Spinal cord (tissue), 10 donors: Measurements from ENCODE around the gene FBXL7. TPM values are rescaled to one million over a fixed set of nuclear protein-coding genes. Genes with fewer than 3 reads are reported as not detected.

Source experiments
- DNase-seq, 6 donors: peaks; one replicate each; pipeline versions ENCODE4 v3.0.0 to v3.0.0-alpha.2; 2013 to 2015; ENCODE audit warnings: low spot score in 6 of 6, low read depth in 4 of 6
- H3K27ac ChIP-seq: one replicate; pipeline ENCODE4 v1.5.1; 2013; ENCODE audit warnings: low read depth, low read length, control low read depth
- H3K27me3 ChIP-seq: one replicate; pipeline ENCODE4 v1.6.1; 2013; ENCODE audit warnings: low read length; ENCODE audit not compliant: control insufficient read depth, insufficient read depth
- H3K36me3 ChIP-seq: one replicate; pipeline ENCODE4 v1.6.1; 2013; ENCODE audit warnings: low read length; ENCODE audit not compliant: control insufficient read depth, insufficient read depth
- H3K4me1 ChIP-seq: one replicate; pipeline ENCODE4 v1.6.1; 2013; ENCODE audit warnings: low read length; ENCODE audit not compliant: control insufficient read depth, insufficient read depth
- H3K4me3 ChIP-seq: one replicate; pipeline ENCODE4 v1.5.1; 2013; ENCODE audit warnings: low read depth, low read length, control low read depth
- H3K9me3 ChIP-seq: one replicate; pipeline ENCODE4 v1.6.1; 2013; ENCODE audit warnings: low read length; ENCODE audit not compliant: control insufficient read depth, insufficient read depth
- WGBS: methylation state at CpG from one replicate; pipeline ENCODE4 v1.1.5; 2013; ENCODE audit warnings: missing lambda C conversion rate; ENCODE audit not compliant: insufficient coverage; 5-methylcytosine and 5-hydroxymethylcytosine counted together
- polyA plus RNA-seq, 2 donors: library from polyadenylated mRNA; unstranded; fragments of 120-200 nt; gene quantifications; one replicate each; pipeline ENCODE4 v1.2.1, GENCODE V29; 2013; ENCODE audit not compliant: insufficient read length in 2 of 2
- total RNA-seq, 2 donors: library from RNA; depleted of rRNA in 1 of 2; stranded (reverse); fragments of 120-200 nt in 1 of 2; fragments of >200 nt in 1 of 2; gene quantifications; one replicate each; pipeline versions ENCODE4 v1.2.3 to v1.2.4, GENCODE V29; 2013 to 2014
- donor health status: healthy.

Gene FBXL7
- total and polyA plus RNA-seq, 4 donors, result 6.9 to 29.8 (median 24.8) TPM

- 100% methylated on average over 1 of the region's 2 CpGs for WGBS
- peaks cover 9% of the 10 kb centered on the region for H3K4me1 ChIP-seq
- no peak overlapping the region for H3K4me3 ChIP-seq
- H3K9me3 ChIP-seq, result no peaks in the 10 kb centered on the region
- DNase-seq, result no peak
- H3K27ac ChIP-seq, result no peak overlapping the region
- H3K36me3 ChIP-seq, result no peaks in the 10 kb centered on the region
- no peaks in the 10 kb centered on the region for H3K27me3 ChIP-seq
Observed at GRCh38 chr5:15611008-15611407, 111.0 kb downstream of the FBXL7 start.

DNA sequence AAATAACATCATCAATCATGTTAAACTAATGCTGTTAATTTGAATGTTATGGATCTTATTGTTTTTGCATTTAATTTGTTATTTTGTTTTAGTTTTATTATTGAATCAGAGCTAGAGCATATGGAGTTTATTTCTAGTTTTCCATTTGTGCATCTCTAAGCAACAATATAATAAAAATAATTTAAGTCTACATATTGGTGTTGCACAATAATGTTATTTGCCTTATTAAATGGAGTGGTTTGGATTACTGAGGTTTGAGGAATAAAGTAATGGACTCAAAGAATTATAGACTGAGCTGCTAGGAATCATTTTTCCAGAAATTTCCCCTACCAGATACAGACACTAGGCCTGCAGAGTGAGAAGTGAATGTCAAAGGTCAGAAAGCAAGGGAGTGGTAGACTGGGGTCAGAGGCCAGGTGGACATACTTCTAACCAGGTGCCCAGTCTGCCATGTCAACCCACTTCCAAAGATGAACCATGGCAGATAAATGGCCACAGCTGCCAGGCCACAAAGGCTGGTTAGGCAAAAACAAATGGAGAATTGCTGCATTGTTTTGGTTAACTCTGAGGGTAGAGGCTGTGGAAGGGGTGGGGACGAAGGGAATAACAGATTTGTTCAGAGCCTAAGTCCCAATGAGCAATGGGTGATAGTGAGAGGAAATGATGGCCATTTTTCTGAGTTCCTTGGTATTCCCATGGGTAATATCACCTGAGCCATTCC, 113.1 kb downstream of the FBXL7 start:
- 71% methylated on average over 1 of the region's 1 CpG for WGBS
- H3K27me3 ChIP-seq, result no peaks in the 10 kb centered on the region
- no peaks in the 10 kb centered on the region for H3K9me3 ChIP-seq
- no peaks in the 10 kb centered on the region for H3K36me3 ChIP-seq
- no peak overlapping the region for H3K4me3 ChIP-seq
- no peak overlapping the region for H3K27ac ChIP-seq
- H3K4me1 ChIP-seq, result peaks cover 9% of the 10 kb centered on the region
- no peak for DNase-seq

- DNase-seq, result no peak
Observed at GRCh38 chr5:15614679-15615078, 114.7 kb downstream of the FBXL7 start.

GRCh38 chr5:15615859-15616258, 115.9 kb downstream of the FBXL7 start:
- DNase-seq, result no peak
- H3K4me3 ChIP-seq, result no peak overlapping the region
- 76% methylated on average over 4 of the region's 6 CpGs for WGBS
- no peaks in the 10 kb centered on the region for H3K4me1 ChIP-seq
- no peaks in the 10 kb centered on the region for H3K27me3 ChIP-seq
- H3K36me3 ChIP-seq, result no peaks in the 10 kb centered on the region
- no peaks in the 10 kb centered on the region for H3K9me3 ChIP-seq
- no peak overlapping the region for H3K27ac ChIP-seq

More at GRCh38 chr5:15614679-15615078, 114.7 kb downstream of the FBXL7 start:
- peaks cover under 1% of the 10 kb centered on the region for H3K4me1 ChIP-seq
- no peaks in the 10 kb centered on the region for H3K27me3 ChIP-seq
- no peaks in the 10 kb centered on the region for H3K36me3 ChIP-seq
- H3K9me3 ChIP-seq, result no peaks in the 10 kb centered on the region
- H3K27ac ChIP-seq, result no peak overlapping the region
- no CpG with 5 or more reads among the region's 4 CpGs for WGBS
- H3K4me3 ChIP-seq, result no peak overlapping the region

- WGBS, result 90% methylated on average over 5 of the region's 10 CpGs
- H3K36me3 ChIP-seq, result no peaks in the 10 kb centered on the region
- H3K27ac ChIP-seq, result no peak overlapping the region
- H3K4me1 ChIP-seq, result no peaks in the 10 kb centered on the region
- no peak for DNase-seq
- no peaks in the 10 kb centered on the region for H3K27me3 ChIP-seq
- H3K9me3 ChIP-seq, result no peaks in the 10 kb centered on the region
- H3K4me3 ChIP-seq, result no peak overlapping the region
Observed at GRCh38 chr5:15618938-15619337, 119.0 kb downstream of the FBXL7 start.

DNA sequence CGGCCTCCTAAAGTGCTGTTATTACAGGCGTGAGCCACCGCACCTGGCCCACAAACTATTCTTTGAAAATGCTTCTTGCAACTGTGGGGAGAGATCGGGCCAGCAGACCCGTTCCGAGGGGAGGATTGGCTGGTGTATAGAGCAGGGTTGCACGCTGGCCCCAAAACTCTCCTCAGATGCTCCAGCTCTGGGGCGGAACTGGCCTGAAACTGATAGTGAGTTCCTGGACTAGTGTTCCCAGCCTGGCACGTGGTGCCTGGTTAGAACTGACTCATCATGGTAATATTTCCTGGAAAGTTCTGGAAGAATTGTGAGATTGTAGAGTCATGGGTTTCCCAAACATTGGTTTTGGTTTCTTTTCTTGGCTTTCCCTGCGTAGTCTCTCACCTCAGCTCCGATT, 120.5 kb downstream of the FBXL7 start:
- Histone ChIP-seq H3K9me3 (no peaks in the 10 kb centered on the region), H3K36me3 (no peaks in the 10 kb centered on the region), H3K27me3 (no peaks in the 10 kb centered on the region), H3K4me1 (no peaks in the 10 kb centered on the region), H3K4me3 (no peak overlapping the region), H3K27ac (no peak overlapping the region)
- DNase-seq, result no peak
- 99% methylated on average over 8 of the region's 11 CpGs for WGBS

GRCh38 chr5:15621094-15621493, 121.1 kb downstream of the FBXL7 start:
- Histone ChIP-seq H3K4me1 (no peaks in the 10 kb centered on the region), H3K4me3 (no peak overlapping the region), H3K27me3 (no peaks in the 10 kb centered on the region), H3K27ac (no peak overlapping the region), H3K9me3 (no peaks in the 10 kb centered on the region), H3K36me3 (no peaks in the 10 kb centered on the region)
- DNase-seq, result no peak
- no CpG with 5 or more reads among the region's 1 CpG for WGBS

GRCh38 chr5:15623794-15624193, 123.8 kb downstream of the FBXL7 start:
- Histone ChIP-seq H3K4me1 (no peaks in the 10 kb centered on the region), H3K36me3 (no peaks in the 10 kb centered on the region), H3K9me3 (no peaks in the 10 kb centered on the region), H3K27ac (no peak overlapping the region), H3K27me3 (no peaks in the 10 kb centered on the region), H3K4me3 (no peak overlapping the region)
- no peak for DNase-seq
- no CpG with 5 or more reads among the region's 2 CpGs for WGBS

- H3K4me3 ChIP-seq, result no peak overlapping the region
- no peak for DNase-seq
- WGBS, result 77% methylated on average over 1 of the region's 2 CpGs
- H3K4me1 ChIP-seq, result no peaks in the 10 kb centered on the region
- no peaks in the 10 kb centered on the region for H3K36me3 ChIP-seq
- H3K27me3 ChIP-seq, result no peaks in the 10 kb centered on the region
- no peaks in the 10 kb centered on the region for H3K9me3 ChIP-seq
- H3K27ac ChIP-seq, result no peak overlapping the region
Observed at GRCh38 chr5:15627109-15627508, 127.1 kb downstream of the FBXL7 start.

GRCh38 chr5:15627647-15628046, 127.7 kb downstream of the FBXL7 start:
- WGBS, result 71% methylated on average over 1 of the region's 2 CpGs

More at GRCh38 chr5:15627647-15628046, 127.7 kb downstream of the FBXL7 start:
- Histone ChIP-seq H3K9me3 (no peaks in the 10 kb centered on the region), H3K27me3 (no peaks in the 10 kb centered on the region), H3K4me3 (no peak overlapping the region), H3K4me1 (no peaks in the 10 kb centered on the region), H3K36me3 (no peaks in the 10 kb centered on the region), H3K27ac (no peak overlapping the region)
- DNase-seq, result no peak
